GM19351 (cell line): Measurements from ENCODE around the gene FGF14.
"Not testable (repeated sequence)": the region's sequence is repeated elsewhere in the genome, so short reads cannot be mapped to it uniquely, and the experiment has no call there.

Experiments
- ATAC-seq: cut with Tn5 transposase; IDR thresholded peaks from one replicate; pipeline ENCODE4 v1.9.1; 2021; ENCODE audit warnings: mild to moderate bottlenecking, moderate library complexity; ENCODE audit not compliant: unreplicated experiment

FGF14 gene

DNA sequence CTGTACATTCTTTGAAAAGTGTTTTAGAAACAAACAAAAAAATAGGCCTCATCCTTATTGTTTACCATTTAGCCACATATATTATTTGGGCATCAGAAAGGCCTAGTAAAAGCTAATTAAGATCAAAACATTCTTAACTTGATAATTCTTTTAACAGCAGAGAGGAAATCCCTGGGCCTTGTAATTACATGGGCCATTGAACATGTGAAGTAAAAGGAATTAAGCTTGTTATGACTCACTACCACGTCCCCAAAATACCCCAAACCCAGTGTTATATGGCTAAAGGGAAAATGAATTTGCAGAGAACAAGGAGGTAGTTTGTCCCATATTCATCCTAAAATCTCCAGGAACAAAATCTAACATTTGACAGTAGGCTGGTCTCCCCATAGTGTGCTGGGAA is 509.6 kb downstream of the FGF14 start:
- ATAC-seq, result no peak

DNA sequence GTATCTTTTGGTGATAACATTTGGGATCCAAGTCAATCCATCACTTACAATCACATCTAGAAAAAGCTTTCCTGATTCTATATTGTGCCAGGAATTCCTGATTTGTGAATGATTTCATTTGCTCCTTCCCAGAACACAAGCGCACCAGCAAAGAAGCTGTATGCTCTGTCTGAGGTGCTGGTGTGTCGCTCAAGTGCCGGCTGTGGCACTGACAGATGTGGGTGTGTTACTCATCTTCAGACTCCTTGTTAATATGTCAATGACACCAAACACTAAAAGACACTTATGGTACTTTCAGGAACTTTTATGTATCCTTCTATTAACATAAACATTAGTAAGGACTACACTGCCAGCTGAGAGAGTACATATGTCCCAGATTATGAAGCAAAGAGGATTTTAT is 520.3 kb downstream of the FGF14 start:
- ATAC-seq, result no peak

DNA sequence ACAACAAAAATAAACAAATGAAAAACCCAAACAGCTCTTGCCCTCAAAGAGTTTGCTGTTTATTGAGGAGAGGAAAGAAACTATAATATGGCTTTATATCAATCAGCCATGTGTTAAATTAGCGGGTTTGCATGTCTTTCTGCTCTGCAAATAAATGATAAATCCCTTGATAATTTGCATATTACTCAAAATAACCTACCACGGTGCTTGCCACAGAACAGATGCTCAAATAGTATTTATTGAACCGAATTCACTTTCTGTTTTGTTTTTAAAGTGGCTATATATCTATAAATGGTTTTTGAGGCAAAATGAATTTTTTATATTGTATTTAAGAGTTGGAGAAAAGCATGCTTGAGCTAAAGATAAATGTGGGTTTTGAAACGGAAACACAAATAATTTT is 521.3 kb downstream of the FGF14 start:
- peak; percentile 71 for ATAC-seq

DNA sequence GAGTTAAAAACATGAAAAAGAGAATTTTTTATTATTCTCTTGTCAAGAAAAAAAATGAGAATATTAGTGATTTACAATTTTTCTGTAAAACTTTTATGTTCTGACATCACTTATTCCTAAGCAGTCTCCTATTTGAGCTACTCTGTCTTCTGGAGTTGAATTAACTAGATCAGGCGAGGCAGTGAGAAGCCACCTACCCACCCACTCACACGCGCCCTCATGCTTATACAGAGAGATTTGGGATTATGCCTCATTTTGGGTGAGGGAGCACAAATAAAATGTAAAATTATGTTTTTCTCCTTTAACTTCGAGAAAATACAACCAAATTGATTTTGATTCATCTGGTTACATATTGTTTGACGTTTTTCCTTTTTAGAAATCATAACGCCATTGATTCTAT is 524.9 kb downstream of the FGF14 start:
- ATAC-seq, result no peak

DNA sequence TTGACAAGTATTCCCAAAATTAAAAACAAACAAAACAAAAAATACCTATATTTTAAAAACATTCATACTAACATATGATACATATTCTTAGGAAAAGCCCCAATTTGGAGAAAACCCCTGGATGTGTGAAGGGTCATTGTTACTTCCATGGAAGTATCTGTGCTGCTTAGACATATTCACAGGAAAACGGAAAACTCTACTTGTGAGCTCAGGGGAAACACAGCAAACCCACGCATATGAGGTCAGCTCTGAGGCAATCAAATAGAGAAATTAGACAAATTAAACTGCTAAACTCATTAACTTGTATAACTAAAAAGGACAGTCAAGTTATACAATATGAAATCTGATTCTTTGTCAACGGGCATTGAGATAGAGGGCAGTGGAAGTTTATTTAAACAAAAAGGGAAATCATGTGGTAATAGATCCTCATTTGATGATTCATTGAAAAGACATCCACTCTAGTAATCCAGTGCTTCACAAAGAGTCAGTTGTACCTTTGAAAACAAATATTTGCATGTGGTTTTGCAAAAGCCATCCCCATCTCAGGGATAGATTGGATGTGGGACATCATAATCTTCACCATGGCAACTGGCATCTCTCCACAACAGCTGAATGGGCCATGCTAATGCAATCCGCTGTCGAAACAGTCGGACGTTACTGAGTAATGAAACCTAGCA is 526.0 kb downstream of the FGF14 start:
- no peak for ATAC-seq

DNA sequence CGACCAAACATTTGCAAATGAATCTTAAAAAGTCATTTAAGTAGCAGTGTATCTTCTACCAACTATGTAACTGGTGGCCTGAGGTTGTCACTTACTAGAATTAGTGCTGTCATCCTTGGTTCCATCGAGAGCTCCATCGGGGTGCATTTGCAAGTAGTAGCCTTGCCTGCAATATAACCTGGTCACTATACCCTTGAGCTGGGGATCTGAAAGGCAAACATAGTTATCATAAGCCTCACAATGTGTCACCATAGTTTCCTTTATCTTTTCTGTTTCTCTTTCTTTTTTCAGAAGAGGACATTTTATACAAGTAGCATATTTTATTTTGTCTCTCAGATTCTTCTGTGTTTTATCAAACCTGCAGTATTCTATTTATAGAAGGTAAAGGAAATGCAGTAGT is 526.8 kb downstream of the FGF14 start:
- no peak for ATAC-seq

DNA sequence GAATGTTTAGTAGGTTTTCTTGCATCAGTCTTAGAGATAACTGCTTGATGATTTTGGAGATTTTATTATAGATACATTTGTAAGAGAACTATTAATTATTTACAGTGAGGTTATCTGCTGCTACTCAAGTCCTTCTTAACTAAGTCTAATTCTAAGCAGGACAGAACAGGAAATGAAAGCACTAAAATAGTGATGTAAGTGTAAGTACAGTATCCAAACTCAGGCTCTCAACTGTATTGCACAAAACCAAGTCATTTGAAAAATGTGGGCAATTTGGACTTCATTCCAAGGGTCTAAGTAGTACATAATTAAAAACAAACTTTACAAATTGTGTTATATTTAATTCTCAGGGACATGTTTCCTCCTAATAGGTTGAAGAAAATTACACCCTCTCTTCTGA is 532.3 kb downstream of the FGF14 start:
- peak; percentile 90 for ATAC-seq

DNA sequence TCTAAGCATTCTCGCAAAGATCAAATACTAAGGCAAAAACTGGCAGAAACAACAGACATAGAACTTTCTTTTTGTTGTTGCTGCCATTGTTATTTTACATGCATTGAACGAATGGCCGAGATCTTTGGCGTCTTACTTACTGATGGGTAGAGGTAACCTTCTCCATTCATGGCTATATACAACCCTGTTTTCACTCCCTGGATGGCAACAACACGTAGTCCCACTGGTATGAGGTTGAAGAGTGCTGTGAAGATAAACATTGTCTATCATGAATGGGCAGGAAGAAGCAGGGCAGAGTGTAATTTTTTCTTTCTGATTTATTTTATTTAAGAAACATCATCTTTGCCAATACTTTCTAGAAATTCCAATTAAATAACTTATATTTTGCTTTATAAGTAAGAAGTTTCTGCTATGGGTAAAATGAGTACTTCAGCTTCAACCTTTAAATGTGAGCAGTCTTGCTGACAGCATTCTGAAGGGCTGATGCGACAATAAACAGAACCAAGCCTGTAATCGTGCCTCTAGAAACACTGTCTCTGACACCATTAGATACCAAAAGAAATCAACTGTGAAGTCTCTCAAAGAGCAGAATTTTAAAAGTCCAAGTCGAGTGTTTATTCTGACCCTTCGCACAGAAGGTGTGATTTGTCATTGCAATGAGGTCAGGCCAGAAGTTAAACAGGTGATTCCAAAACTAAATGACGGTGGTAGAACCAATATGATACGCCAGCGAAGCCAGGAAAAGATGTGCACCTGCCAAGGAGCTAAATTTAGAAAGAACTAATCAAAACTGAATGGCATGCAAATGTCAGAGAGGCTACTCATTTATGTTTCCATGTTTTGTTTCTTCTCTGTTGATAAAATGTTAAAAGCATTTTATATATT is 533.0 kb downstream of the FGF14 start:
- ATAC-seq, result peak; percentile 35

DNA sequence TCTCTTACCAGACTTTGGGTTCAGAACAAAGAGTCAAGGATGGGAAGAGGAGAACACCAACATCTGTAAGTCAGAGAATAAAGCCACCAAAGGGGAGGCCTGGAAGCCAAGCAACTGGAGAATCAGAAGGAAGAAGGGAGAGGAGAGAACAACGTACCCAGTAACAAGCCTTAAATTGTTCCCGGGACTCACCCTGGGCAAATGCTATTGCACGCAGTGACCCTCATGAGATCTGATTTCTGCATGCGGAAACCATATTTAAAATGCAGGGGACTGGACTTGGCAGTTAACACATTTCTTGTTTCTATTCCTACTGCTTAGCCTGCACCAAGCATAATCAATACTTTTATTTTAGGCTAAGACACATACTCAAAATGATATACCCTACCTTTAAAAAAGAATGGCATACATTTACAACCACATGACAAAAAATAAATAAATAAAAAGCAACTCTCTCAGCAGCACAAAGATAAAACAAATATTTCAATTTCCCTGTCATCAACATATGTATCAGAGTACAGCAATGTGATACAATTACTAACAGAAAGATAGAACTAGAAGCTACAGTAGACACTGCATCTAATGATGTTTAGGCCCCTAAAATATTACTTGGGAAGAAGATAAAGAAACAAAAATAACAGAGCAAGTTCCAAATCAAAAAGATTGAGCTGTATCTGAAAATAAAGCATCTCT is 534.8 kb downstream of the FGF14 start:
- no peak for ATAC-seq

DNA sequence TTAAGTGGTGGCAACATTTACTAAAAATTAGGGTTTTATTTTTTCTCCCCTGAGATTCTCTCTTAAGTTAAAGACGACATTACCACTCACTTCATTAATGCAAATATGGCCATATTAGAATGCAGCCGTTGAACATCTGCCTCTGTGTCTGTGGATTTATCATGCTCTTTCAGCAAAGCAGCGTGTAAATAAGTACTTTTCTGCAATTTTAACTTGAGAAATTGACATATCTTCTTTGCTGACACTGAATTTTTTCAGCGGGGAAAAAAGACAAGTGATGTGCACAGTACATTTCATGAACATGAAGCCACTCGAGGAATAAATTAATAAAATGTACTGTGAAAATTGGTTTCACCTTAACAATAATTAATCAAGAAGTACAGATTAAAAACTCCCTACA is 543.0 kb downstream of the FGF14 start:
- ATAC-seq, result no peak

DNA sequence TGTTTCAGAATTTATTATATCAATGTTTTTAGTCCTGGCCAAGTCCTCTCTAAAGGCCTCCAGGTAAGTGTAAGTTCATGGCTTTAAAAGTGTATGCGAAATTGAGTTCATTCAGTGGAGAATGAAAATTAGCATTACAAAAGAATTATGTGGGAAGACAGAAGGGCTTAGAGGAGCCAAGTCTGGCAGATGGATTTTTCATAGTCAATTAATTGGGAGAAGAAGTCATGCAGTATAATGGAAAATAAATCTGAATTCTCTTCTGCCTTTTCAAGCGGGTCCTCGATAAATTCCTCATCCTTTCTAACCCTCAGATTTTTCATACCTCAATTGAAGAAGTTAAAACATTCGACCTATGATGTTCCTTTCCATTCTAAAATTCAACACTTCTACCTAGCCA is 555.1 kb downstream of the FGF14 start:
- no peak for ATAC-seq

DNA sequence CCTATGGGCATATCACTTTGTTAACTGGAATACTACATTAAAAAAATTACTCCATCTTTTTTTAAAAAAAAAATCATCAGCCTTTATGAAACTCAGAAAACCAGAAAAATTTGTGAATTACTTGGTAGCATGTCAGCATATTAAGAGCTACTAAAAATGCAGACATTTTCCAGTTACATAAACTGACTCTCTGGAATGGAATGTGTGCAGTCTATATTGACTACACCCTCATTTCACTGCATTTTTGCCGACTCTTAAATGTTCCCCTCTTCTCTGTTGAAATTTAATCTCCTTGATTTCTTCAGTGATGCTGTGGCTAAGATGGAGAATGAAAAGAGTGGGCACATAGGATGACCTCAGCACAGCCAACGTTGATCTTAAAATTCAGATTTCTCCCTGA is 555.6 kb downstream of the FGF14 start:
- no peak for ATAC-seq

DNA sequence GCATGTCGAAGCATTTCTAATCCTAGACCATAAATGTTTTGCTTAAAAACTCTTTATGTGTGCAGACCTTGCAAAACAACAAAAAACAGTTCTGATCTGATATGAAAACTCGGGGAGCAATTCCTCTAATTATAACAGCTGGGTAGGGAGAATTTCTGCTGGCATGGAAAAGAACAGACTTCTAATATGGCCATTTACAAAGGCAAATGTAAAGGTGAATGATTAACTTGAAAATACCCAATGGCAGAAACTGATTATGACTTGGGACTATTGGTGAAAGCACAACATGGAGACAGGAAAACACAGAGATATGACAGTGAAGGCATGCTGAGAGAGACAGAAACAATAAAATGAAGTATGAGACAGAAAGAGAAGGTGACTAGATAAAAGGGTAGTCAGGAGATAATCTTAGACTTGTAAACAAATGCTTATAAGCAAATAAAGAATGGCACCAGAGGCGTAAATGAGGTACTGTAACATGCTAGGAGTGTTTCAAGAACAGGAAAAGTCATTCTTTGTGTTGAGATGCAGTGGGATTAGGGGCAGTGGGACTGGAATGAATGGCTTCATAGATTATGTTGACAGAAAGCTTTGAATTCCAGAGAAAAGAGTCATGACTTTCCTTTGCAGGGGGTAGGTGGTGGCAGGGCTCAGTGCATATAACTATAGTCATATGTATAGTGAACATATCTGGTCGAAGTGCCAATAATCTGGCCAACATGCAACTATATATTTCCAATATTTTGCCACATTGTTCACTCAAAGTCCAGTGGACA is 556.4 kb downstream of the FGF14 start:
- no peak for ATAC-seq

DNA sequence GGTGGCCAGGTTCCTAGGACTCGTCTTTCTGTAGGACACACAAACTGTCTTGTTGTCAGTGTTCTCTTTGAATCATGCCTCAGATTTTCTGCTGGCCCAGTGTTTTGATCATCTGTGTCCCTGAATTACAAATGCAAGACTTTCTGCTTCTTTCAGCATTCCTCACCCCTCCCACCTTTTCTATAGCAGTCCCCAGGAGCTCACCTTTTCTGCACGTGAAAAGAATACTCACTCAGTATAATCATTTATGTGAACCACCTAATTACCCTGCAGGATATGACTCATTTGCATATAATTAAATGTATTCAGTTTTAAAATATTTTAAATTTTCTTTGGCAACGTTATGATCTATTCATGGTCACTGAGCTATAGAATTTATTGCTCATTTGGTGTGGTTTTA is 560.1 kb downstream of the FGF14 start:
- no peak for ATAC-seq

DNA sequence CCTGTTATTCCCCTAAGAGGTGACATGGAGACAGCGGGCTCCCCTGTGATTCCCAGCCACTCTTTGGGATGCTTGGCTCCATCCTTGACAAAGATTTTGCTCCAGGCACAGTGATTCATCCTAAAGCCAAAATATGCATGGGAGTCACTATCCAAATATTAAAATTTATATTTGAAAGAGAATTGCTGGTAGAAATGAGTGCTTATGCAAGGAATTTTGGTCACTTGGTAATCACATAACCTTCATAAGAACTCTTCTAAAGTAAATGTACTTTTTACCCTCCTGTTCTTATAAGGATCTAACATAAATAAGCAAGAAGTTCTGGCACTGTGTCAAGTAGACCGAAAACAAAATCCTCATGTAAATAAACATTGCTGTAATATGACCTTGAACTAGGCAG is 563.5 kb downstream of the FGF14 start:
- ATAC-seq, result no peak

DNA sequence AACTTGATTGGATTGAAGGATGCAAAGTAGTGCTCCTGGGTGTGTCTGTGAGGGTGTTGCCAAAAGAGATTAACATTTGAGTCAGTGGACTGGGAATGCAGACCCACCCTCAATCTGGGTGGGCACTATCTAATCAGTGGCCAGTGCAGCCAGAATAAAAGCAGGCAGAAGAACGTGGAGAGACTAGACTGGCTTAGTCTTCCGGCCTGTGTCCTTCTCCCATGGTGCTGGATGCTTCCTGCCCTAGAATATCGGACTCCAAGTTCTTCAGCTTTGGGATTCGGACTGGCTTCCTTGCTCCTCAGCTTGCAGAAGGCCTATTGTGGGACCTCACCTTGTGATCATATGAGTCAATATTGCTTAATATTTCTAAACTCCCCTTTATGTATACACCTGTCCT is 564.1 kb downstream of the FGF14 start:
- not testable (repeated sequence) for ATAC-seq

DNA sequence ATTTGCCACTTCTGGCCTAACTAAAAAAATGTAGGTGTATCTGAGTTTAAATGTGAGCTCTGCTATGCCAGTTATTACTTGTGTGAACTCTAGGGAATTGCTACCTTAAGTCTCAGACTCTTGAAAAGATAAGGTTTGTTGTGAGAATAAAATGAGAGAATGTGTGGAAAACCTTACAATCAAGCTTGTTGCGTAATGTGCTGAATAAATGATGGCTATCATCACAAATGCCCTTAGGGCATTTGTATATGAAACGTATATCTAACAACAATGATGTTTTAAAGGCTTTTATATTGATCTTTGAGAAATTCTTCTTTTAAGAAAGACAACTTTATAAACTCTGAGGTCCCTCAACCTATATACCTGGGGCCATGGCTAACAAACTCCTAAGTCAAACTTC is 564.6 kb downstream of the FGF14 start:
- no peak for ATAC-seq

DNA sequence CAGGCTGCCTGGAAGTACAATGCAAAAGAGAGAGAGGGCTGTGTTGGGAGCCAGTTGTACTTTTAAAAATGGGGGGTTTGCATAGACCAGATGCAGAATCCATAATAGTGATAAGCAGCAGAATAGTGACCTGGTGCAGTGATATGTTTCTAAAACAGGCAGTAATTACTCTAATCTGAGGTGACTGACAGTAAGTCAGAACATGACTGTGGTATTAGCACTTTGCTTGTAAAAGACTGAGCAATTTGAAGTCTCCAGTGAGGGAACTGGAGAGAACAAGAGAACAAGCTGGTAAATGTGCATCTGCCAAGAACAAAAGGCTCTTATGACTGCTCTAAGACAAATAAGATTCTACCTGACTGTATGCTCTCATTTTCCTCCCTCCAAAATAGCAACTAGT is 565.9 kb downstream of the FGF14 start:
- no peak for ATAC-seq

DNA sequence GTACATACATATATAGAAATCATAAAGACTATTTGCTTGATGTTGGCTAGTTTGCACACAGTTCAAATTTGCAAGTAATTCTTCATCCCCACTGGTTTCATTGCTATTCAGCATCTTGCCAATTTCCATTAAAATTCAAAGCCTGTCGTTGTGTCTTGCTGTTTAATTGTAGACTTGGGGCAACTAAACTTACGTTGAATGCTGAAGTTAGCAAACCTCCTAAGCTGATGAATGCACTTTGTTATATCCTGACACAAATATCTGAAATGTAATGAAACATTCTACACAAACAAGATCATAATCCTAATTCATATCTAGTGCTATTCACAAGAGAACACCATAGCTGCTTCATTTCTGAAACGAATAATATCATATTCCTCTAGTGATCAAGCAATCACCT is 568.2 kb downstream of the FGF14 start:
- no peak for ATAC-seq

DNA sequence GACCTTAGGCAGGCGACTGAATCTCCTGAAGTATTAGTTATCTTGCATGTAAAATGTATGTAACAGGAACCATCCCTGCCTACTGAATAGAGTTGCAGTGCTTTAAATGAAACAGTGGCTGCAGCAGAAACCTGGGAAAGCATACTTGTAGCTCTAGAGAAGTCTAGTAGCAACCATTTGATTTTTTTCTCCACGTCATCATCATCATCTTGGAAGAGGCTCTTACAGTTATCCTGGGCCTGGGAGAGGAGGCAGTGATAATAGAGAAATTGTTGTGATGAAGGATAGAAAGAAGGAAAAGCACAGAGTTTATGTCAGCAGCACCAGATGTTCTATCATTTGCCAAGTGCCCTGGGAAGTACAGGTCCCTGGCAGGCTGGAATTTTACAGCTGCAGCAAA is 571.8 kb downstream of the FGF14 start:
- ATAC-seq, result no peak

DNA sequence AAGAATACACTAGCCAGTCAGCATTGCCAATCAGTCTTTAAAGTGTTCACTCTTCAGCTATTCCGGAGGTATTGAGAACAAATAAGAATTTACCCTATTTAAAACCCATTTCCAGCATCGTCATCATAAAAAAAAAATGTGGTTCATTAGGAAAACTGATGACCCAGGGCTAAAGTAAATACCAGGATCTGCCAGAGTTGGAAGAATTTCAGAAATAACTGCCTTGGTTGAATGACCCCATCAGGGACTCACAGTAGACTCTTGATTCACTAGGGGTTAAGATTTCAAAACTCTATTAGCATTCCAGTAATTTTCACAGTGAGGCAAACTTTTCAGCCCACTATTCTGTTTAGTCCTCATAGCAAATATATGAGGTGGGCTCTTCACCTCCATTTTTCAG is 572.4 kb downstream of the FGF14 start:
- no peak for ATAC-seq
